Astrocyte (in vitro differentiated cells and primary cell): Measurements from ENCODE around the gene TMEM259.

Experiments used
- EZH2 ChIP-seq: IDR thresholded peaks from 2 replicates; pipeline ENCODE4 v1.6.1; 2012; ENCODE audit warnings: mild to moderate bottlenecking, low read length, inconsistent platforms; ENCODE audit not compliant: insufficient read depth
- TF ChIP-seq, protein P1 (sequence below): IDR thresholded peaks from 2 replicates; pipeline ENCODE4 v1.5.1; 2011; ENCODE audit warnings: low read depth, mild to moderate bottlenecking, inconsistent platforms, low read length, moderate library complexity; ENCODE audit not compliant: insufficient read depth

- TF ChIP-seq, protein P1, sequence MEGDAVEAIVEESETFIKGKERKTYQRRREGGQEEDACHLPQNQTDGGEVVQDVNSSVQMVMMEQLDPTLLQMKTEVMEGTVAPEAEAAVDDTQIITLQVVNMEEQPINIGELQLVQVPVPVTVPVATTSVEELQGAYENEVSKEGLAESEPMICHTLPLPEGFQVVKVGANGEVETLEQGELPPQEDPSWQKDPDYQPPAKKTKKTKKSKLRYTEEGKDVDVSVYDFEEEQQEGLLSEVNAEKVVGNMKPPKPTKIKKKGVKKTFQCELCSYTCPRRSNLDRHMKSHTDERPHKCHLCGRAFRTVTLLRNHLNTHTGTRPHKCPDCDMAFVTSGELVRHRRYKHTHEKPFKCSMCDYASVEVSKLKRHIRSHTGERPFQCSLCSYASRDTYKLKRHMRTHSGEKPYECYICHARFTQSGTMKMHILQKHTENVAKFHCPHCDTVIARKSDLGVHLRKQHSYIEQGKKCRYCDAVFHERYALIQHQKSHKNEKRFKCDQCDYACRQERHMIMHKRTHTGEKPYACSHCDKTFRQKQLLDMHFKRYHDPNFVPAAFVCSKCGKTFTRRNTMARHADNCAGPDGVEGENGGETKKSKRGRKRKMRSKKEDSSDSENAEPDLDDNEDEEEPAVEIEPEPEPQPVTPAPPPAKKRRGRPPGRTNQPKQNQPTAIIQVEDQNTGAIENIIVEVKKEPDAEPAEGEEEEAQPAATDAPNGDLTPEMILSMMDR = no peak
- TF ChIP-seq EZH2 = no peak
These were observed 27.0 kb downstream of the TMEM259 start for GRCh38 chr19:993831-994393.
